ENCODE results near the gene MRFAP1L1. TPM values are rescaled to one million over a fixed set of nuclear protein-coding genes. Genes with fewer than 3 reads are reported as not detected.

MRFAP1L1 gene
- total RNA-seq, 1 donor from 2014 or later: 32.9 TPM

DNA sequence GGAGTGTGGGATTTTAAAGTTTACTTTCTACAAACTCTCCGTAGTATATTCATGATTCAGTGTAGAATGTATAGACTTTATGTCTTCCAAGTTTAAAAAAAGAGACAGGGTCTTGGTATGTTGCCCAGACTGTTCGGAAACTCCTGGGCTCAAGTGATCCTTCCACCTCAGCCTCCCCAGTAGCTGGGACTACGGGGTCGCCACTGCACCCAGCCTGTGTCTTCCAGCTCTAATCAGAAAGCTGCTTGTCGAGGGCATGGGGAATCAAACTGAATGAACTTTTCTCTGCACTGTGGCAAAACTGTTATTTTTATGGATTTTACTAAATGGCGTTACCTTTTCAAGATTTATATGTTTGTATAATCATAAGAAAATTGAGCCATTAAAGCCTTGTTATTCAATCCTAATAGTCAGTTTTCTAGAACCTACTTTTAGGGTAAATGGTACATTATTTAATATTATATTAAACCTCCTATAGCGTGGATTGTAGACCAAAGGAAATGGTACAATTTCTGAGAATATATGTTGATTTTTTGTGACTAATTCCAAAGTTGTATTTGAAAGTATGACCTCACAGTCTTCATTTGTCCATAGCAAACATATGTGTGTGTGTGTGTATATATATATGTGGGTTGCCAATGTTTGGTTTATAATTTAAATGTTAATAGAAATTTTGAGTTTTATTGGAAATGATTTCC is 7.4 kb upstream of the MRFAP1L1 start:
- Histone ChIP-seq H3K9me3 (ENCODE audit: control insufficient read depth in 3 of 3, low read length in 3 of 3) (no peaks in the 10 kb centered on the region), H3K4me3 (ENCODE audit: low read length in 3 of 3) (peak overlapping the region; percentile 82 to 97 (median 95)), H3K4me1 (ENCODE audit: control insufficient read depth in 3 of 3, insufficient read depth in 3 of 3, low read length in 3 of 3) (peaks cover 17 to 32% (median 23%) of the 10 kb centered on the region in 3 donors), H3K36me3 (ENCODE audit: control insufficient read depth in 3 of 3, insufficient read depth in 3 of 3, low read length in 3 of 3) (no peaks in the 10 kb centered on the region), H3K27me3 (ENCODE audit: control insufficient read depth in 3 of 3, insufficient read depth in 3 of 3, low read length in 3 of 3) (no peaks in the 10 kb centered on the region), H3K9ac (ENCODE audit: low read depth in 1 of 3, low read length in 3 of 3) (peak overlapping the region; percentile 82 to 96 (median 85)), H3K27ac (ENCODE audit: low read depth, low read length) (peak overlapping the region; percentile 70)

DNA sequence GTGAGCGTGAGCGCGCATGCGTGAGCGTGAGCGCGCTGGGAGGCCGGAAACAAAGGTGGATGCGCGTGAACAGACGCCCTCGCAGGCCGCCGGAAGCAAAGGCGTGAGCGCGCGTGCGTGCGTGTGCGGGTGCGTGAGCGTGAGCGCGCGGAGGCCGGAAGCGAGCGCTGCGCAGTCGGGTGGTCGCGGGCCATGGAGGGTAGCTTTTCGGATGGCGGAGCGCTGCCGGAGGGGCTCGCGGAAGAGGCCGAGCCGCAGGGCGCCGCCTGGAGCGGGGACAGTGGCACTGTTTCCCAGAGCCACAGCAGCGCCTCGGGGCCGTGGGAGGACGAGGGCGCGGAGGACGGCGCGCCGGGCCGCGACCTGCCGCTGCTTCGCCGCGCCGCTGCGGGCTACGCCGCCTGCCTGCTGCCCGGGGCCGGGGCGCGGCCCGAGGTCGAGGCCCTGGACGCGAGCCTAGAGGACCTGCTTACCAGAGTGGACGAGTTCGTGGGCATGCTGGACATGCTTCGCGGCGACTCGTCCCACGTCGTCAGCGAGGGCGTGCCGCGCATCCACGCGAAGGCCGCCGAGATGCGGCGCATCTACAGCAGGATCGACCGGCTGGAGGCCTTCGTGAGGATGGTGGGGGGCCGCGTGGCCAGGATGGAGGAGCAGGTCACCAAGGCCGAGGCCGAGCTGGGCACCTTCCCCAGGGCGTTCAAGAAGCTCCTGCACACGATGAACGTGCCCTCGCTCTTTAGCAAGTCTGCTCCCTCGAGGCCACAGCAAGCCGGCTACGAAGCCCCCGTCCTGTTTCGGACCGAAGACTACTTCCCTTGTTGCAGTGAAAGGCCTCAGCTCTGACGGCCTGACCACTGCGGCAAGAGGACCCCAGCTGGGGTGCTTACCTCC is 6.6 kb upstream of the MRFAP1L1 start, which contains the start of gene BLOC1S4:
Gene BLOC1S4, plus strand, starts transcription at position 157 of the 894 bp plus-strand sequence. Its CDS starts 36 bp downstream, at position 193.
- peaks cover 17 to 32% (median 23%) of the 10 kb centered on the region in 3 donors for H3K4me1 ChIP-seq (ENCODE audit: control insufficient read depth in 3 of 3, insufficient read depth in 3 of 3, low read length in 3 of 3)
- no peaks in the 10 kb centered on the region for H3K9me3 ChIP-seq (ENCODE audit: control insufficient read depth in 3 of 3, low read length in 3 of 3)

DNA sequence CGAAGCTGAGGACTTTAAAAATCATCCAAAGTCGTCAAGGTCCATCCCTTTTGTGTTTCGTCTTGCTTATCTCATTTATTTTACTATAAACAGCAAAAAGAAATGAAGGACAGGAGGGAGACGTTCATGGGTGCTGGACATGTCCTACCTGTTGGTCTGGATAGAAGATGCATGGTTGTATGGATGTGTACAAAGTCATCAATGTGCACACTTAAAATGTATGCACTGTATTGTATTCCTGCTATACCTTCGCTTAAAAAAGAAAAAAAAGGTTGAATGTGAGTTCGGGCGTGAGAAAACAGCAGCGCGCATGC is 6.0 kb upstream of the MRFAP1L1 start:
- peak overlapping the region; percentile 66 to 96 (median 85) for H3K9ac ChIP-seq (ENCODE audit: low read depth in 1 of 3, low read length in 3 of 3)
- peaks cover 17 to 31% (median 23%) of the 10 kb centered on the region in 3 donors for H3K4me1 ChIP-seq (ENCODE audit: control insufficient read depth in 3 of 3, insufficient read depth in 3 of 3, low read length in 3 of 3)
- H3K27me3 ChIP-seq (ENCODE audit: control insufficient read depth in 3 of 3, insufficient read depth in 3 of 3, low read length in 3 of 3): no peaks in the 10 kb centered on the region
- H3K9me3 ChIP-seq (ENCODE audit: control insufficient read depth in 3 of 3, low read length in 3 of 3): no peaks in the 10 kb centered on the region
- H3K4me3 ChIP-seq (ENCODE audit: low read length in 3 of 3): peak overlapping the region; percentile 82 to 97 (median 95)
- H3K27ac ChIP-seq (ENCODE audit: low read depth, low read length): peak overlapping the region; percentile 70
- no peaks in the 10 kb centered on the region for H3K36me3 ChIP-seq (ENCODE audit: control insufficient read depth in 3 of 3, insufficient read depth in 3 of 3, low read length in 3 of 3)

More for the DNA sequence above, 6.6 kb upstream of the MRFAP1L1 start, which contains the start of gene BLOC1S4:
- no peaks in the 10 kb centered on the region for H3K27me3 ChIP-seq (ENCODE audit: control insufficient read depth in 3 of 3, insufficient read depth in 3 of 3, low read length in 3 of 3)
- peak within 1 kb of the TSS; percentile 82 to 97 (median 95) for H3K4me3 ChIP-seq (ENCODE audit: low read length in 3 of 3)
- peak within 1 kb of the TSS; percentile 70 for H3K27ac ChIP-seq (ENCODE audit: low read depth, low read length)
- H3K9ac ChIP-seq (ENCODE audit: low read depth in 1 of 3, low read length in 3 of 3): peak within 1 kb of the TSS; percentile 82 to 96 (median 85)
- no peaks in the 10 kb centered on the region for H3K36me3 ChIP-seq (ENCODE audit: control insufficient read depth in 3 of 3, insufficient read depth in 3 of 3, low read length in 3 of 3)

DNA sequence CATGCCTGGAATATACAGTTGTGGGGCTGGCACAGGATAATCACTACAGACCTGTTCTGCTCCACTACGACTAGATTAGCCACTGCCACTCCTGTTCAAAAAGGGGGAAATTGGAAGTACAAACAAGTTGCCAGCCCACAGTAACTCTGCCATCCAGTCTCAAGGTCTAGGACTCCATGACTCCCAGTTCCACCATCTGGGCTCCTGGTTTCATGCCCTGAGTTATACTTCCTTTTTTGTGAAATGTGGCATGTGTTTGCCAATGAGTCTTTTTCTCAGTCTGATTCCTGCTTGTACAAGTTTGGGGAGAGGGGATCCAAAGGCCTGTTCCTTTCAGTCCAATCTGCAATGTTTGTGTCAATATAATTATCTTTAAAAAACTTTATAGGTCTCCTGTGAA is 5.3 kb upstream of the MRFAP1L1 start:
- H3K9me3 ChIP-seq (ENCODE audit: control insufficient read depth in 3 of 3, low read length in 3 of 3): no peaks in the 10 kb centered on the region
- H3K4me1 ChIP-seq (ENCODE audit: control insufficient read depth in 3 of 3, insufficient read depth in 3 of 3, low read length in 3 of 3): peaks cover 18 to 31% (median 24%) of the 10 kb centered on the region in 3 donors
- H3K27ac ChIP-seq (ENCODE audit: low read depth, low read length): no peak overlapping the region
- H3K36me3 ChIP-seq (ENCODE audit: control insufficient read depth in 3 of 3, insufficient read depth in 3 of 3, low read length in 3 of 3): no peaks in the 10 kb centered on the region
- no peak overlapping the region for H3K4me3 ChIP-seq (ENCODE audit: low read length in 3 of 3)
- H3K9ac ChIP-seq (ENCODE audit: low read depth in 1 of 3, low read length in 3 of 3): no peak overlapping the region
- H3K27me3 ChIP-seq (ENCODE audit: control insufficient read depth in 3 of 3, insufficient read depth in 3 of 3, low read length in 3 of 3): no peaks in the 10 kb centered on the region

DNA sequence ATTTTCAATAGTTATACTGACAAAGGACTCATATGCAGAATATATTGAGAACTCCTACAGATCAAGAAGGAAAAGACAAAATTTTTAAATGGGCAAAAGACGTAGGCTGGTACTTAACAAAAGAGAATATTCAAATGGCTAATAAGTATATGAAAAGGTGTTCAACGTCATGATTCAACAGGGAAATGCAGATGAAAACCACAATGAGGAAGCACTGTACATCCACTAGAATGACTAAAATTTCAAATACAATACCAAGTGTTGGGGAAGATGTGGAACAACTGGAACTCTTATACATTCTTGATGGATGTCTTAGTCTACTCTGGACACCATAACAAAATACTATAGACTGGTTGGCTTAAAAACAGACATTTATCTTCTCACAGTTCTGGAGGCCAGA is 1.3 kb upstream of the MRFAP1L1 start:
- Histone ChIP-seq H3K9me3 (ENCODE audit: control insufficient read depth in 3 of 3, low read length in 3 of 3) (no peaks in the 10 kb centered on the region), H3K27ac (ENCODE audit: low read depth, low read length) (no peak overlapping the region), H3K27me3 (ENCODE audit: control insufficient read depth in 3 of 3, insufficient read depth in 3 of 3, low read length in 3 of 3) (no peaks in the 10 kb centered on the region), H3K4me1 (ENCODE audit: control insufficient read depth in 3 of 3, insufficient read depth in 3 of 3, low read length in 3 of 3) (peaks cover 28 to 43% (median 42%) of the 10 kb centered on the region in 3 donors), H3K9ac (ENCODE audit: low read depth in 1 of 3, low read length in 3 of 3) (no peak overlapping the region), H3K4me3 (ENCODE audit: low read length in 3 of 3) (no peak overlapping the region), H3K36me3 (ENCODE audit: control insufficient read depth in 3 of 3, insufficient read depth in 3 of 3, low read length in 3 of 3) (peaks cover 5 to 15% (median 6%) of the 10 kb centered on the region in 3 donors)

DNA sequence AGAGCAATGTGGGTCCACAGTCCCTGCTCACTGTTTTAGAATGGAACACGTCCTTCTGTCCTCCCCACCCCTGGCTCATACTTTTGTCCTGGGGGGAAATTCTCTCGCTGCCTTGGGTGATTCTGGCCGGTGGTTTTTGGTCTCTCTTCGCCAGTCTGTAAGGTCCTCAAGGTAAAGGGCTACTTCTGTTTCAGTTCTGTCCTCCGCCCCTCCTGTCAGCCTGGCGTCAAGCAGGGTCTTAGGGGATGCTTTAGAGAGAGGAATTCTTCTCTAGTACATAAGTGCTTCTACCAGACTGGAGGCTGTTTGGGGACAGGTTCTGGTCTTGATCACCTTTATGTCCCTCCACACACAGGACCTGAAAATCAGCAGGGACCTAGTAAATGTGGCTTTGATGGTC is 617 bp upstream of the MRFAP1L1 start:
- Histone ChIP-seq H3K4me1 (ENCODE audit: control insufficient read depth in 3 of 3, insufficient read depth in 3 of 3, low read length in 3 of 3) (peaks cover 28 to 43% (median 42%) of the 10 kb centered on the region in 3 donors), H3K4me3 (ENCODE audit: low read length in 3 of 3) (peak overlapping the region; percentile 97 to 100 (median 97)), H3K9me3 (ENCODE audit: control insufficient read depth in 3 of 3, low read length in 3 of 3) (no peaks in the 10 kb centered on the region), H3K9ac (ENCODE audit: low read depth in 1 of 3, low read length in 3 of 3) (peak overlapping the region; percentile 92 to 93 (median 92)), H3K36me3 (ENCODE audit: control insufficient read depth in 3 of 3, insufficient read depth in 3 of 3, low read length in 3 of 3) (peaks cover 5 to 15% (median 6%) of the 10 kb centered on the region in 3 donors), H3K27ac (ENCODE audit: low read depth, low read length) (peak overlapping the region; percentile 72), H3K27me3 (ENCODE audit: control insufficient read depth in 3 of 3, insufficient read depth in 3 of 3, low read length in 3 of 3) (no peaks in the 10 kb centered on the region)

DNA sequence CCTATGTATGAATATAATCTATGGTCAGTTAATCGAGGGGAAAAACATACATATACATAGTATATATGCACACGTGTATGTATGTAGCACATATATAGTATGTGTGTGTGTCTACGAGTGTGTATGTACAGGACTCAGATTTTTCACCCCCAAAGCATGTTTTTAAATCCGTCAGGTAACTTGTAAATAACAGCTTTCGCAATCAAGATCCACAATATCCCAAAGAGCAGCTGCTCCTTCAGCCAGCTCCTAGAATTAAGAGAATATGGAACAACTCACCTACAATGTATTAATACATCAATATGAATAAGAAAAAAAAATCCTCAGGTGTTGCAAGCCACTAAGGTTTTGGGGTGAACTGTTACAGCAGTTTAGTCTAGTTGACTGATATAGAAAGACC is 3.5 kb downstream of the MRFAP1L1 start:
- Histone ChIP-seq H3K4me1 (ENCODE audit: control insufficient read depth in 3 of 3, insufficient read depth in 3 of 3, low read length in 3 of 3) (peaks cover 42 to 64% (median 52%) of the 10 kb centered on the region in 3 donors), H3K36me3 (ENCODE audit: control insufficient read depth in 3 of 3, insufficient read depth in 3 of 3, low read length in 3 of 3) (peaks cover 5 to 23% (median 9%) of the 10 kb centered on the region in 3 donors), H3K4me3 (ENCODE audit: low read length in 3 of 3) (no peak overlapping the region), H3K27me3 (ENCODE audit: control insufficient read depth in 3 of 3, insufficient read depth in 3 of 3, low read length in 3 of 3) (no peaks in the 10 kb centered on the region), H3K9ac (ENCODE audit: low read depth in 1 of 3, low read length in 3 of 3) (no peak overlapping the region), H3K27ac (ENCODE audit: low read depth, low read length) (no peak overlapping the region), H3K9me3 (ENCODE audit: control insufficient read depth in 3 of 3, low read length in 3 of 3) (no peaks in the 10 kb centered on the region)

DNA sequence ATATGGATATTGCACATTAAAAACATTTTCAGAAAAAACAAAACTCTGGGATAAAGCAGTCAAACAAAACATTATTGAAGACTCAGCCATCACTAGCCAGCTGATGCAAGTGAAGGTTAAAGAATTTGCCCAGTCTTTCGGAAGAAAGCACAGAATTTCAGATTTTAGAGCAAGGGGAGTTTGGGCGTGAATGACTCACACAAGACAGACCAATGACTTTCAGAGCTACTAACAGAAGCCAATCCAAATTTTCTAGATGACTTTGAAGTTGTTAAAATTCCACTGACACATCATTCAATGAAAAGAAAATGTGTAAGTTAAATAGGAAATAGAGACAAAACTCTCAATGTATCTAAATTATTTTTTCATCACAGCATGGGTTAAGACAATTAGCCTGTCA is 4.0 kb downstream of the MRFAP1L1 start:
- Histone ChIP-seq H3K4me1 (ENCODE audit: control insufficient read depth in 3 of 3, insufficient read depth in 3 of 3, low read length in 3 of 3) (peaks cover 42 to 63% (median 52%) of the 10 kb centered on the region in 3 donors), H3K36me3 (ENCODE audit: control insufficient read depth in 3 of 3, insufficient read depth in 3 of 3, low read length in 3 of 3) (peaks cover 5 to 23% (median 10%) of the 10 kb centered on the region in 3 donors), H3K27me3 (ENCODE audit: control insufficient read depth in 3 of 3, insufficient read depth in 3 of 3, low read length in 3 of 3) (no peaks in the 10 kb centered on the region), H3K9me3 (ENCODE audit: control insufficient read depth in 3 of 3, low read length in 3 of 3) (no peaks in the 10 kb centered on the region), H3K9ac (ENCODE audit: low read depth in 1 of 3, low read length in 3 of 3) (no peak overlapping the region), H3K4me3 (ENCODE audit: low read length in 3 of 3) (no peak overlapping the region), H3K27ac (ENCODE audit: low read depth, low read length) (no peak overlapping the region)

DNA sequence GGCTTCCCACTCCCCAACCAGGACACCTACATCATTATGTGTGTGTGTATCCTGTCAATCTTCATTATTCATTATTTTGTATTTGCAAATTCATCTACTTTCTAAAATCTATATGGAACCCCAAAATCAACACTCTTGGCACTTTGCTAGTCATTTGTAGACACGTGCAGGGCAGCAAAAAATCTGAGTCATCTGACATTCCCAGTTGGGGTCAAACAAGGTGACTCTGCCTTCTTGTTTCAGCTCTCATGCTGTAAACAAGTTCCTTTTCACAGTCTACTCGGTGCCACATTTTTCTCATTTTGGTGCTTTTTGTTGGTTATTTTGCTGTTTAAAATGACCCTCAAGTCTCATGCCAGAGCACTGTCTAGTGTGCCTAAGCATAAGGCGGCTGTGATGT is 5.9 kb downstream of the MRFAP1L1 start:
- Histone ChIP-seq H3K27ac (ENCODE audit: low read depth, low read length) (no peak overlapping the region), H3K4me3 (ENCODE audit: low read length in 3 of 3) (peak overlapping the region in 1 of 3 donors; percentile 24), H3K27me3 (ENCODE audit: control insufficient read depth in 3 of 3, insufficient read depth in 3 of 3, low read length in 3 of 3) (no peaks in the 10 kb centered on the region), H3K9ac (ENCODE audit: low read depth in 1 of 3, low read length in 3 of 3) (peak overlapping the region in 1 of 3 donors; percentile 27), H3K4me1 (ENCODE audit: control insufficient read depth in 3 of 3, insufficient read depth in 3 of 3, low read length in 3 of 3) (peaks cover 35 to 53% (median 42%) of the 10 kb centered on the region in 3 donors), H3K9me3 (ENCODE audit: control insufficient read depth in 3 of 3, low read length in 3 of 3) (no peaks in the 10 kb centered on the region), H3K36me3 (ENCODE audit: control insufficient read depth in 3 of 3, insufficient read depth in 3 of 3, low read length in 3 of 3) (peaks cover 7 to 23% (median 13%) of the 10 kb centered on the region in 3 donors)

Data from skeletal muscle tissue (tissue), 4 donors.